ENCODE data around the gene TMCC2.

- TF ChIP-seq CTCF (conservative IDR thresholded peaks at IDR 0.05; ENCODE audit: low read depth in 2 of 2) (no peak), POLR2AphosphoS5 (IDR thresholded peaks at IDR 0.05; ENCODE audit: low read depth) (no peak), STAT1 (IDR thresholded peaks at IDR 0.05; ENCODE audit: unreplicated experiment) (no peak), EZH2 (IDR thresholded peaks at IDR 0.05; ENCODE audit: low read depth, unreplicated experiment) (no peak), REST (IDR thresholded peaks at IDR 0.05; ENCODE audit: unreplicated experiment) (no peak), CREB1 (CRISPR knock-in tag; IDR thresholded peaks at IDR 0.05; ENCODE audit: low read depth) (no peak), JUNB (IDR thresholded peaks at IDR 0.05; ENCODE audit: unreplicated experiment) (no peak), EZH2phosphoT487 (IDR thresholded peaks at IDR 0.05; ENCODE audit: unreplicated experiment) (no peak), ETS1 (IDR thresholded peaks at IDR 0.05) (no peak), ZNF462 (CRISPR knock-in tag; IDR thresholded peaks at IDR 0.05) (no peak), NANOG (IDR thresholded peaks at IDR 0.05; ENCODE audit: borderline replicate concordance) (no peak)
Measured at GRCh38 chr1:205270271-205270670, 42.5 kb downstream of the TMCC2 start.

All from GM23338 (cell line).